OCI-LY3 (cell line): Measurements from ENCODE around the gene PAXX.

Experiments
- H2AFZ ChIP-seq: fragments of 200-600, 300-600 bp; shearing (Covaris generic); 2 replicates; pipeline ENCODE4 v1.6.0; 2014; ENCODE audit warnings: antibody characterized with exemption, low read depth, low read length
- H3K27ac ChIP-seq: fragments of 200-600, 300-600 bp; sonication (generic); 2 replicates; pipeline ENCODE4 v1.5.1; 2014; ENCODE audit warnings: mild to moderate bottlenecking, low read length, moderate library complexity, mixed read lengths
- H3K27me3 ChIP-seq: fragments of 200-600, 300-600 bp; sonication (generic); 2 replicates; pipeline ENCODE4 v1.6.1; 2014; ENCODE audit warnings: low read depth, low read length, mixed read lengths
- H3K36me3 ChIP-seq: fragments of 200-600, 300-600 bp; sonication (generic); replicated peaks from 2 replicates; pipeline ENCODE3; 2014; ENCODE audit warnings: low read depth, low read length, mixed read lengths
- H3K4me1 ChIP-seq: fragments of 300-600, 200-600 bp; sonication (generic); 2 replicates; pipeline ENCODE4 v1.6.1; 2014; ENCODE audit warnings: low read length, mixed read lengths
- H3K4me2 ChIP-seq: fragments of 200-600, 300-600 bp; sonication (generic); 2 replicates; pipeline ENCODE4 v1.6.1; 2014; ENCODE audit warnings: low read length, mixed read lengths
- H3K4me3 ChIP-seq: fragments of 300-600, 200-600 bp; sonication (generic); 2 replicates; pipeline ENCODE4 v1.5.1; 2014; ENCODE audit warnings: antibody characterized with exemption, mild to moderate bottlenecking, low read length, moderate library complexity
- H3K79me2 ChIP-seq: fragments of 300-600, 200-600 bp; shearing (Covaris generic); 2 replicates; pipeline ENCODE4 v1.6.1; 2014; ENCODE audit warnings: mild to moderate bottlenecking, low read length, mixed read lengths
- H3K9ac ChIP-seq: fragments of 300-600, 200-600 bp; shearing (Covaris generic); 2 replicates; pipeline ENCODE4 v1.6.0; 2014; ENCODE audit warnings: mild to moderate bottlenecking, low read length, moderate library complexity
- H3K9me3 ChIP-seq: fragments of 200-600, 300-600 bp; shearing (Covaris generic); 2 replicates; pipeline ENCODE4 v1.6.1; 2014; ENCODE audit warnings: low read length, mixed read lengths; ENCODE audit not compliant: insufficient read depth
- H4K20me1 ChIP-seq: fragments of 200-600, 300-600 bp; sonication (generic); 2 replicates; pipeline ENCODE4 v1.6.1; 2016; ENCODE audit warnings: low read length, mixed read lengths; ENCODE audit not compliant: insufficient read depth
- EZH2phosphoT487 ChIP-seq: fragments of 200-600 bp; shearing (Covaris generic); IDR thresholded peaks from 2 replicates; pipeline ENCODE4 v1.6.1; 2018; ENCODE audit warnings: antibody characterized with exemption, mixed run types, low read depth
- TF ChIP-seq, protein P1 (sequence below): fragments of 200-600, 300-600 bp; sonication (generic); IDR thresholded peaks from 2 replicates; pipeline ENCODE4 v1.5.1; 2014; ENCODE audit warnings: antibody characterized with exemption, low read length, low read depth

Gene PAXX

DNA sequence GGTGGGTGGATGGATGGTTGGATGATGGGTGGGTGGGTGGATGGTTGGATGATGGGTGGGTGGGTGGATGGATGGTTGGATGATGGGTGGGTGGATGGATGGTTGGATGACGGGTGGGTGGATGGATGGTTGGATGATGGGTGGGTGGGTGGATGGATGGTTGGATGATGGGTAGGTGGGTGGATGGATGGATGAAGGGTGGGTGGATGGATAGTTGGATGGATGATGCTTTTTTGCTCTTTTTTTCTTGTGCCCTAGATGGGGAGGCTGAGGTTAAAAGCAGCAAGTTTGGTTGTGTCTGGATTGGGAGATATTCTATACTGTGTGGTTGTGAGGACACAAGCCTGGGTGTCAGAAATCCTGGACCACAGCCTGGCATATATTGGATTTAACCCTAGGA is 34.8 kb upstream of the PAXX start:
- no peak overlapping the region for H3K4me2 ChIP-seq
- H3K36me3 ChIP-seq: no peaks in the 10 kb centered on the region
- H4K20me1 ChIP-seq: no peaks in the 10 kb centered on the region
- no peaks in the 10 kb centered on the region for H3K9me3 ChIP-seq
- no peak overlapping the region for H3K9ac ChIP-seq
- no peak overlapping the region for H3K27ac ChIP-seq
- H3K4me3 ChIP-seq: no peak overlapping the region
- H2AFZ ChIP-seq: no peak overlapping the region
- H3K79me2 ChIP-seq: no peaks in the 10 kb centered on the region
- no peaks in the 10 kb centered on the region; the same call in 1 of the 2 replicates for H3K27me3 ChIP-seq
- H3K4me1 ChIP-seq: no peaks in the 10 kb centered on the region
- TF ChIP-seq, protein P1, sequence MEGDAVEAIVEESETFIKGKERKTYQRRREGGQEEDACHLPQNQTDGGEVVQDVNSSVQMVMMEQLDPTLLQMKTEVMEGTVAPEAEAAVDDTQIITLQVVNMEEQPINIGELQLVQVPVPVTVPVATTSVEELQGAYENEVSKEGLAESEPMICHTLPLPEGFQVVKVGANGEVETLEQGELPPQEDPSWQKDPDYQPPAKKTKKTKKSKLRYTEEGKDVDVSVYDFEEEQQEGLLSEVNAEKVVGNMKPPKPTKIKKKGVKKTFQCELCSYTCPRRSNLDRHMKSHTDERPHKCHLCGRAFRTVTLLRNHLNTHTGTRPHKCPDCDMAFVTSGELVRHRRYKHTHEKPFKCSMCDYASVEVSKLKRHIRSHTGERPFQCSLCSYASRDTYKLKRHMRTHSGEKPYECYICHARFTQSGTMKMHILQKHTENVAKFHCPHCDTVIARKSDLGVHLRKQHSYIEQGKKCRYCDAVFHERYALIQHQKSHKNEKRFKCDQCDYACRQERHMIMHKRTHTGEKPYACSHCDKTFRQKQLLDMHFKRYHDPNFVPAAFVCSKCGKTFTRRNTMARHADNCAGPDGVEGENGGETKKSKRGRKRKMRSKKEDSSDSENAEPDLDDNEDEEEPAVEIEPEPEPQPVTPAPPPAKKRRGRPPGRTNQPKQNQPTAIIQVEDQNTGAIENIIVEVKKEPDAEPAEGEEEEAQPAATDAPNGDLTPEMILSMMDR: no peak
- TF ChIP-seq EZH2phosphoT487: no peak

DNA sequence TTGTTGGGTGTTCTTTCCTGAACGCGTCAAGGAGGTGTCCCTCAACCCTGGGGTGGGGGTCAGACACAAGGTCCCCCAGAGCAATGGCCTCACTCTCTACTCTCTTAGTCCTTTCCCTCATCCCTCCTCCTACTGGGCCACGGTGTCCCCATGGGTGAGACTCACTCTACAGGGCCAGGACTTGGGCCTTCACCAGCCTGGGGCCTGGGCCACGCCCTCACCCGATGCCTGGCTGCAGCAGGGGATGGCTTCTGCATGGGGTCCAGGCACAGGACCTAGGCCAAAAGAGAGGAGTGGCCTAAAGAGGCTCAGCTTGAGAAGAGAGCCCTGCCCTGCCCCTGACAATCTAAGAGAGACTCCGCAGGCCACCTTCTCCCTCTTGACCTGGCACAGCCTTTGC is 34.3 kb upstream of the PAXX start:
- H3K79me2 ChIP-seq: no peaks in the 10 kb centered on the region
- no peaks in the 10 kb centered on the region for H3K36me3 ChIP-seq
- H2AFZ ChIP-seq: no peak overlapping the region
- H3K27me3 ChIP-seq: no peaks in the 10 kb centered on the region; the same call in 1 of the 2 replicates
- TF ChIP-seq, protein P1: no peak
- no peak for TF ChIP-seq EZH2phosphoT487
- no peak overlapping the region for H3K4me2 ChIP-seq
- no peak overlapping the region for H3K4me3 ChIP-seq
- no peak overlapping the region for H3K27ac ChIP-seq
- H4K20me1 ChIP-seq: no peaks in the 10 kb centered on the region
- H3K9me3 ChIP-seq: no peaks in the 10 kb centered on the region
- no peaks in the 10 kb centered on the region for H3K4me1 ChIP-seq
- no peak overlapping the region for H3K9ac ChIP-seq

- Histone ChIP-seq H3K27ac (no peak overlapping the region), H3K4me3 (no peak overlapping the region), H3K9me3 (no peaks in the 10 kb centered on the region), H4K20me1 (no peaks in the 10 kb centered on the region), H3K36me3 (no peaks in the 10 kb centered on the region), H2AFZ (no peak overlapping the region), H3K4me1 (no peaks in the 10 kb centered on the region), H3K79me2 (no peaks in the 10 kb centered on the region), H3K9ac (no peak overlapping the region), H3K4me2 (no peak overlapping the region), H3K27me3 (no peaks in the 10 kb centered on the region; the same call in 1 of the 2 replicates)
- TF ChIP-seq, protein P1: no peak
- no peak for TF ChIP-seq EZH2phosphoT487
These were observed 33.7 kb upstream of the PAXX start for GRCh38 chr9:136958473-136958872.

GRCh38 chr9:136958898-136959850 is 33.0 kb upstream of the PAXX start:
- Histone ChIP-seq H3K9ac (no peak overlapping the region), H4K20me1 (no peaks in the 10 kb centered on the region)
- no peak for TF ChIP-seq EZH2phosphoT487
- TF ChIP-seq, protein P1: no peak

More at GRCh38 chr9:136958898-136959850, 33.0 kb upstream of the PAXX start:
- Histone ChIP-seq H3K4me2 (no peak overlapping the region), H3K4me3 (no peak overlapping the region), H3K79me2 (no peaks in the 10 kb centered on the region), H3K36me3 (no peaks in the 10 kb centered on the region), H3K27me3 (no peaks in the 10 kb centered on the region; the same call in 1 of the 2 replicates), H3K9me3 (no peaks in the 10 kb centered on the region), H2AFZ (no peak overlapping the region), H3K4me1 (no peaks in the 10 kb centered on the region), H3K27ac (no peak overlapping the region)
